Measurements from ENCODE around the gene MOV10L1. TPM values are rescaled to one million over a fixed set of nuclear protein-coding genes. Genes with fewer than 3 reads are reported as not detected.
"Not testable (repeated sequence)": the region's sequence is repeated elsewhere in the genome, so short reads cannot be mapped to it uniquely, and the experiment has no call there.

MOV10L1 gene
- total RNA-seq, 1 donor from 2014 or later: 0.26 TPM

DNA sequence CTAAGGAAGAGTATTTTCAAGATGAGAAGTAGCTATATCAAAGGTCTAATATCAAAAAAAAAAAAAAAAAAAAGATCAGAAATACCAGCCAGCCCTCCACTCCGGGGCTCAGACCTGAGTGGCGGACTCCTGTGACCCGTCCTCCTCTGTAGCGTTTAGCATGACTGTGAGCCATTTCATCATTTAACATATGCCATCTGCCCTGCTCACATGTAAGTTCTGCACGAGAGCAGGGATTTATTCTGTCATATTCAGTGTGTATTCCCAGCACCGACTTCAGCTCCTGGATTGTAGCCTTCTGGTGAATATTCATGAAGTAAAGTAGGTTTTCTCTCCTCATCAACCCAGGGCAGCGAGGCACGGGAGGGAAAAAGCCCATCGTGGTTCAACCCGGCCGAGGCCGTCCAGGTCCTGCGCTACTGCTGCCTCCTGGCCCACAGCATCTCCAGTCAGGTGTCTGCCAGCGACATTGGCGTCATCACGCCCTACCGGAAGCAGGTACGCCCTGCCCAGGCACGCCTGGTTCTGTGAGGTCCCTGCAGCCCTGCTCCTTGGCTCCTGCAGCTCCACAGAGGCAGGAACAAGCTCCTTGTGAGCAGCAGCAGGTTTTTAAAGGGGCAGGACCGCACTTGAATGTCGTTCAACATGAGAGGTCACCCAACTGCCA, 68.0 kb downstream of the MOV10L1 start:
- DNase-seq (ENCODE audit: low spot score): peak; percentile 85

DNA sequence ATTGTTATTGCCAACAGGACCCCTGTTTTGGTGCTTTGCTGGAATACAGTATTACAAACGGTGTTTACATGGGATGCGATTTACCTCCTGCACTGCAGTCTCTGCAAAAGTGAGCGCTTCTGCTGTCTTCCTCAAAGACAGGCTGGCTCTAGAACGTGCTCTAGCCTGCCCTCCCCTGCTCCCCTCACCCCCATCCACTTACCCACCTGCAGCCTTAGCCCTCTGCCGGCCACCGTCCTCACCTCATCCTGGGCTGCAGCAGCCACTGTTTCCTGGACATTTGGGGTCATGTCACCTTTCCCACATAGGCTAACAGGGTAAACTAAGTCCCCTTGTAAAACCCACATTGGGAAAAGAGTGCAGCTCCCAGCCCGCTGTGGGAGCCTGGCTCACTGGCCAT, 71.1 kb downstream of the MOV10L1 start:
- no peak for DNase-seq (ENCODE audit: low spot score)

GRCh38 chr22:50161508-50162390, 71.9 kb downstream of the MOV10L1 start:
- DNase-seq (ENCODE audit: low spot score): no peak

- no peak for DNase-seq (ENCODE audit: low spot score)
These were observed 72.7 kb downstream of the MOV10L1 start for GRCh38 chr22:50162391-50162956.

DNA sequence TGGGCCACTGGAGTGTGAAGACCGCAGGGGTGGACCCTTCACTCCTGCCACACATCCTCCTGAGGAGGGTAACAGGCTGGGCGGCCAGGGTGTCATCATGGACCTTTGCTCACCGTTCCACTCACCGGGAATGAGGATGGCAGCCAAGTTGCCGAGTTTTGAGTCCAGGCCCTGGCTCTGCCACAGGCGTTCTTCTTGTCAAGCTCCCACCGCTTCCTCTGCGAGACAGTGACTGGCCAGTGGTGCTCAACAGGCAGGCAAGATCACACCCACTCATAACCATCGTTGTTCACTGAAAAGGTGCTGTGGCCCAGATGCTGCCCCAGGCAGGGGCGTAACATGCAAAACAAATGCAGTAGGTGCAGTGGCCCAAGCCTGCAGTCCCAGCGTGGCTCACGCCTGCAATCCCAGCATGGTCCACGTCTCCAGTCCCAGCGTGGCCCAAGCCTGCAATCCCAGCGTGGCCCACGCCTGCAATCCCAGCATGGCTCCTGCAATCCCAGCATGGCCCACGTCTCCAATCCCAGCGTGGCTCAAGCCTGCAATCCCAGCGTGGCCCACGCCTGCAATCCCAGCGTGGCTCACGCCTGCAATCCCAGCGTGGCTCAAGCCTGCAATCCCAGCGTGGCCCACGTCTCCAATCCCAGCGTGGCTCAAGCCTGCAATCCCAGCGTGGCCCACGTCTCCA, 75.8 kb downstream of the MOV10L1 start:
- no peak for DNase-seq (ENCODE audit: low spot score)

- no peak for DNase-seq (ENCODE audit: low spot score)
These were observed 78.1 kb downstream of the MOV10L1 start for GRCh38 chr22:50167689-50168489.

DNA sequence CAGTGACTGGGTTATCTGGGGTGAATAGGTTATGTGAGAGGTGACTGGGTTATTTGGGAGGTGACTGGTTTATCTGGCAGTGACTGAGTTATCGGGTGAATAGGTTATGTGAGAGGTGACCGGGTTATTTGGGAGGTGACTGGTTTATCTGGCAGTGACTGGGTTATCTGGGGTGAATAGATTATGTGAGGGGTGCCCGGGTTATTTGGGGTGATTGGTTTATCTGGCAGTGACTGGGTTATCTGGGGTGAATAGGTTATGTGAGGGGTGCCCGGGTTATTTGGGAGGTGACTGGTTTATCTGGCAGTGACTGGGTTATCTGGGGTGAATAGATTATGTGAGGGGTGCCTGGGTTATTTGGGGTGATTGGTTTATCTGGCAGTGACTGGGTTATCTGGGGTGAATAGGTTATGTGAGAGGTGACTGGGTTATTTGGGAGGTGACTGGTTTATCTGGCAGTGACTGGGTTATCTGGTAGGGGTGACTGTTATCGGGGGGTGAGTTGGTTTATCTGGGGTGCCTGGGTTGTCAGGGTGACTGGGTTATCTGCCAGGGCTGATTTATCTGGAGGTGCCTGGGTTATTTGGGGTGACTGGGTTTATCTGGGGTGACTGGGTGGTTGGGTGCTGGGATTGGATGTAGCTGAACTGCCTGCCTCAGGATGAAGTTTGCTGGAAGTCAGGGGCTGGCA, 78.8 kb downstream of the MOV10L1 start:
- not testable (repeated sequence) for DNase-seq (ENCODE audit: low spot score)

DNA sequence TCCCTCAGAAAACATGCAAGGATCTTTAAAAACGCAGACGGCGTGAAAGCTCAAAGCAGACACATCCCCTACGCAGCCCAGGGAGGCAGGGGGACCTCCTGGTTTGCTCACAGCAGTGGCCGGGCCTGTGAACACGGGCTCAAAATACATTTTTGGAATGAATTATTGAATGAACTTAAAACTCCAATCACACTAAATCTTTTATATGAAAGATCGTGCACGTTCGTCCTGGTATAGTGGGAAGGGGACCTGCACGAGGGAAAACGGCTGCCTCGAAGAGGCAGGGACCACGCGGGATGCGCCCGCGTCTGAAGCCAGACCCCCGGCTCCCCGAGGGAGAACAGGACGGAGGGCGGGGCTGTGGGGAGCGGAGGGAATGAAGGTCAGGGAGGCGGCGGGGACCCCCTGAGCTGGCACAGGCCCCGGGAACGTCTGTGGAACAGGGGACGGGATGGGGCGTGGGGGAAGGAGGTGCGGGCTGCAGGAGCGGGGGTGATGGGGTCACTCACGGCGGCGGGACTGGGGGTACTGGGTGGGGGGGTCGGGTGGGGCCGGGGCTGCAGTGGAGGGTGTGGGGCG, 79.5 kb downstream of the MOV10L1 start:
- no peak for DNase-seq (ENCODE audit: low spot score)

DNA sequence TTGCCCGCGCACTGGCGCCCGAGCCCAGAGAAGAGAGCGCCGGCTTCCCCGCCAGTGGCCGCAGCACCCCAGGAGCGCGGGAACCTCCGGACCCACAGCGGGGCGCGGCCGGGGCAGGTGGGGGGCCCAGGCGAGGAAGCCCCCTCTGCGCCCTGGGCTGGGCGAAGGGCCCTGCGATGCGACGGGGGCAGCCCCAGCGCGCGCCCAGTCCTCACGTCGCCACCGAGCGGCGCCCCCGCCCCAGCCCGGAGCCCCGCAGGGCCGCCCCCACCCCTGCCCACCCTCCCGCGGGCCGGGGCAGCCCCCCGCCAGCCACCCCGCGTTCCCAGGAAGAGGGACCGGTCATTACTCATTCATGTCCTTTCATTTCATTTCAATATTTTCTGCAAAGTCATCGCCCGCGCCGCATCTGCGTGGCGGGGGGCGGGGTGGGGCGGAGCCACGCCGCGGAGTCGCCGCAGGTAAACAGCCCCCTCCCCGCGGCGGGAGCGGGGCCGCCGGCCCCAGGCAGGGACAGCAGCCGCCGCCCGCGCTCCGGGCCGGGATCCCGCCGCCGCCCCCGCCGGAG, 80.1 kb downstream of the MOV10L1 start:
- no peak for DNase-seq (ENCODE audit: low spot score)

GRCh38 chr22:50170453-50171318, 80.9 kb downstream of the MOV10L1 start, which contains the start of gene PANX2:
Gene PANX2 (plus strand): TSS chr22:50170731. CDS start chr22:50170731, 0 bp downstream.
- no peak for DNase-seq (ENCODE audit: low spot score)

DNA sequence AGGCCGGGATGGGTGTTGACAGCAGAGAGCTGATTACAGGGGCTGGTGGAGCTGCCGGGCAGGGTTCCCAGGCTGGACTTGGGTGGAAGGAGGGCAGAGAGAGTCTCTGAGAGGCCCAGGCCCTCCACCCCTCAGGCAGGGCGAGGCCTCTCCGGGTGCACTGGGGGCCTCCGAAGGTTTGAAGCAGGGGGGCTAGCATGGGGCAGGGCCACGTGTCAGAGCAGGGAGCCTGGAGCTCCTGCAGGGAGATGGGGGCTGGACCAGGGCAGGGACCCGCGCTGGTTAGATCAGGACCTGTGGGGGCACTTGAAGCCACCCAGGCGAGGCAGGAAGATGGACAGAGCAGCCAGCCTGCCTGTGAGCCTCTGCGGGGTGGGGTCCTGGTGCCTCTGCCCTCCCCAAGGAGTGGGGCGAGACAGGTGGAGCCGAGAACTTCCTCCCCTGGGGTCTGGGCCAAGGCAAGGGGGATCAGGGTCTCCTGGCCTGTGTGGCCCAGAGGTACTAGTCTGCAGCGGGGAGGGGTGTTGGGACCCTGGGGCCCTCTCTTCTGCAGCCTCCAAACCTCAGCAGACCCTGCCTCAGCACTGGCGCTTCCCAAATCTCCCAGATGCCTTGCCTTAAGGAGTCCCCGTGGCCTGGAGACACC, 81.6 kb downstream of the MOV10L1 start:
- DNase-seq (ENCODE audit: low spot score): no peak

DNA sequence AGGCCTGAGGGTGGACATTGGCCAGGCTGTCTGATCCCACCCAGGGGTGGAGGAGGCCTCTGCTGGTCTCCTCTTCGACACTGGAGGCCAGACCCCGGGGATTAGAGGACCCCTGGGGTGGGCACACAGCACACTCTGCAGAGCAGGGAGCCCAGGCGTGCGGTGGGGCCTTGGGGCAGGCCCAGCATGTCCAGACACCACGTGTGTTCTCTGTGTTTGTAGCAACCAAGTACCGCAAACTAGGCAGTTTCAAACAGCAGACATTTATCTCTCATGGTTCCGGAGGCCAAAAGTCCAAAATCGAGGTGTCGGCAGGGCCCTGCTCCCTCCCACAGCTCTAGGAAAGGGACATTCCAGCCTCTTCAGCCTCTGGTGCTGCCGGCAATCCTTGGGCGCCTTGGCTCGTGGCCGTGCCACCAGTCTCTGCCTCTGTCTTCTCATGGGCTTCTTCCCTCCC, 82.2 kb downstream of the MOV10L1 start:
- DNase-seq (ENCODE audit: low spot score): no peak

GRCh38 chr22:50173311-50173982, 83.6 kb downstream of the MOV10L1 start:
- no peak for DNase-seq (ENCODE audit: low spot score)

DNA sequence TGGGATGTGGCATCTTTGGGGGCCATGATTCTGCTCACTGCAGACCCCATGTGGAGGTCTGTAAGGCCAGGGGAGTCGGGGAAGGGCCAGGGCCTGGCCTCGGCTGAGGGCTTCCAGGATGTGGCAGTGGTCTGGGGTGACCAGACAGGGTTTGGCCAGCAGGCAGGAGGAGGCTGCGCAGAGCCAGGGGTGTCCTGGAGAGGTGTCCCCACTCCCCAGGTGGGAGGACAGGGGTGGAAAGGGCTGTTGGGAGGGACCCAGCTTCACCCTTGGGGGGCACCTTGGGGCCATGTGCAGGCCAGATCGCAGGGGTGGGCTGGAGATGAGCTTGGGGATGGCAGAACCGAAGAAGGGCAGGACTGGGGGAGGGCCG, 84.2 kb downstream of the MOV10L1 start:
- DNase-seq (ENCODE audit: low spot score): no peak

GRCh38 chr22:50174382-50175190, 84.8 kb downstream of the MOV10L1 start:
- DNase-seq (ENCODE audit: low spot score): no peak

DNA sequence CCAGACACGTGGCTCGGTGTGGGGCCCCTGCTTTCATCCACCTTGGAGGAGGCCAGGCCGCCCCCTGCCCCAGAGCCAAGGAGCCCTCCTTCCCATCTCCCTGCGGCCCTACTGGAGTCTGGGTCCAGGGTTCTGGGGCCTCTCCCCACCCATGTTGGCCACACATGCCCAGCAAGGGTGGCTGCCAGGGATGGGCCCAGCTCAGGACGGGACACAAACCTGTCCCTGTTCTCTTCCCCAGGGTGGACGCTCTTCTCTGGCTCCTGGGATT, 85.3 kb downstream of the MOV10L1 start:
- DNase-seq (ENCODE audit: low spot score): no peak

Measured in ureter (tissue), 1 donor.